ENCODE results near the gene BRSK1. TPM values are rescaled to one million over a fixed set of nuclear protein-coding genes. Genes with fewer than 3 reads are reported as not detected.

Gene BRSK1
- total and polyA plus RNA-seq, 2 of the 8 experiments (the other 6 are each of a cell fraction or from before 2014, with no cell fraction given): 27.6 to 32.7 TPM

DNA sequence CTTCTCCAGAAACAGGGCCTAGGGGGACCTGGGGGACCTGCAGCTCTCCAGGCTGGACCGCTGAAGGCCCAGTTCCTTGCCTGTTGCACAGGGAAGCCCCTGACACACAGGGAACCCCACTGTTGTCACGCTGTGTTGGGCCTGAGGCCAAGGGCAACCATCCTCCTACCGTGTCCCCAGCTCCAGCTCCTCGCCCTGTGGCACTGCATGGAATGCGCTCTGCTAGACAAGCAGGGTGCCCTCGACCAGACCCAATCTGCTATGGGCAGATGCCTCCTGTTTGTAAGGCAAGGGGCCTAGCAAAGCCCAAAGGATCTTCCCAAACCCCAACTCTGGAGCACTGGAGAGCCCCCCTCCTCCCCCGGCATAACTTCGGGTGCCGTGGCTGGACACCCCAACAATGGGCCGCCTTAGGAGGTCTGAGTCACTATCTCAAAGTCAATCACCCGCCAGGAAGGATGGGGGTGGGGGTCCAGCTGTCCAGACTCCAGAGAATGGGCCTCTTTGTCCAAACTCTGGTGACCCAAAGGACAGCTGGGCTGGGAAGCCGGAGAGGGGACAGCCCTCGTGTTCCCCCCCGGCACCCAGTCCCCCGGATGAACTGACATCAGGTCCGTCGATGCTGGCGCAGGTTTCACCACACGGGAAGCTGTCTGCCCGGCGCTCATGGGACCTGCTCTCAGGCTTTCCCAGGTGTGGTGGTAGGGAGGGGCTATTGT, 3.7 kb downstream of the BRSK1 start (continued):
- TF ChIP-seq KDM1A (IDR thresholded peaks at IDR 0.05; ENCODE audit: borderline replicate concordance, low read length) (no peak), NRF1 (IDR thresholded peaks at IDR 0.05; ENCODE audit: low read depth, low read length) (no peak)
- TF ChIP-seq, protein P1, sequence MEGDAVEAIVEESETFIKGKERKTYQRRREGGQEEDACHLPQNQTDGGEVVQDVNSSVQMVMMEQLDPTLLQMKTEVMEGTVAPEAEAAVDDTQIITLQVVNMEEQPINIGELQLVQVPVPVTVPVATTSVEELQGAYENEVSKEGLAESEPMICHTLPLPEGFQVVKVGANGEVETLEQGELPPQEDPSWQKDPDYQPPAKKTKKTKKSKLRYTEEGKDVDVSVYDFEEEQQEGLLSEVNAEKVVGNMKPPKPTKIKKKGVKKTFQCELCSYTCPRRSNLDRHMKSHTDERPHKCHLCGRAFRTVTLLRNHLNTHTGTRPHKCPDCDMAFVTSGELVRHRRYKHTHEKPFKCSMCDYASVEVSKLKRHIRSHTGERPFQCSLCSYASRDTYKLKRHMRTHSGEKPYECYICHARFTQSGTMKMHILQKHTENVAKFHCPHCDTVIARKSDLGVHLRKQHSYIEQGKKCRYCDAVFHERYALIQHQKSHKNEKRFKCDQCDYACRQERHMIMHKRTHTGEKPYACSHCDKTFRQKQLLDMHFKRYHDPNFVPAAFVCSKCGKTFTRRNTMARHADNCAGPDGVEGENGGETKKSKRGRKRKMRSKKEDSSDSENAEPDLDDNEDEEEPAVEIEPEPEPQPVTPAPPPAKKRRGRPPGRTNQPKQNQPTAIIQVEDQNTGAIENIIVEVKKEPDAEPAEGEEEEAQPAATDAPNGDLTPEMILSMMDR (IDR thresholded peaks at IDR 0.05; ENCODE audit: control extremely low read depth in 1 of 3, insufficient read depth in 1 of 3, low read depth in 1 of 3, low read length in 3 of 3): no peak
